Mucosa of gallbladder (tissue), 1 donor: ENCODE data around the gene NAXE. TPM values are rescaled to one million over a fixed set of nuclear protein-coding genes. Genes with fewer than 3 reads are reported as not detected.
"Not testable (repeated sequence)": the region's sequence is repeated elsewhere in the genome, so short reads cannot be mapped to it uniquely, and the experiment has no call there.

ENCODE experiments used
- DNase-seq: peaks from one replicate; pipeline ENCODE4 v3.0.0-alpha.2; 2020; ENCODE audit warnings: low spot score
- total RNA-seq: library from RNA; stranded (reverse); gene quantifications from one replicate; pipeline ENCODE4 v1.2.1, GENCODE V29; 2021
- donor health status: DM: no; HTN: no; CAD: no.

Gene NAXE
- total RNA-seq, 1 donor from 2014 or later, result 99.0 TPM

DNA sequence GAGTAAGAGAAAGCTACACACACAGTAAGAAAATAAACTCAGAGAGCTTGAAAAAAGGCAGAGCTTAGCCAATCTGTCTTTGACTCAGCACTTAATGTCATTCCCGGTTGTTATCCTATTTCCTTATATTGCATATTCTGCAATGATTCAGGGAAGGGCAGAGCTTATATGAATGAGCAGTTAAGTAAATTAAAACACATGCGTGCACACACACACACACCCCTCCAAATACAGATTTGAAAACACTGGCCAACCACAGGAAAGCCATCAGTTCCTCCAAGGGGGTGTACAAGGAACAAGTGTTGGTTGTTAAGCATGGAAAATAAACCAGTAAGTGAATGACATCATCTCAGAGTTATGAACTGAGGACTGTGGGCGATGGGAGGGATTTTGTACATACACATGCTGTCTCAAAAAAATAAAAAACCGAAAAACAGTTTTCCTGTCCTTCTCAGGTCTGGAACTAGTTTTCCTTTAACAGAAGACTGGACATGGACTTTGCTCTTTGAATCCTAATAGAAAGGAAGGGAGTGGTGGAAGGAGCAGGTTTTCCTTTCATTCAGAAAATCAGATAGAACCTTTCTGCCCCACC, 20.2 kb upstream of the NAXE start:
- DNase-seq, result no peak

DNA sequence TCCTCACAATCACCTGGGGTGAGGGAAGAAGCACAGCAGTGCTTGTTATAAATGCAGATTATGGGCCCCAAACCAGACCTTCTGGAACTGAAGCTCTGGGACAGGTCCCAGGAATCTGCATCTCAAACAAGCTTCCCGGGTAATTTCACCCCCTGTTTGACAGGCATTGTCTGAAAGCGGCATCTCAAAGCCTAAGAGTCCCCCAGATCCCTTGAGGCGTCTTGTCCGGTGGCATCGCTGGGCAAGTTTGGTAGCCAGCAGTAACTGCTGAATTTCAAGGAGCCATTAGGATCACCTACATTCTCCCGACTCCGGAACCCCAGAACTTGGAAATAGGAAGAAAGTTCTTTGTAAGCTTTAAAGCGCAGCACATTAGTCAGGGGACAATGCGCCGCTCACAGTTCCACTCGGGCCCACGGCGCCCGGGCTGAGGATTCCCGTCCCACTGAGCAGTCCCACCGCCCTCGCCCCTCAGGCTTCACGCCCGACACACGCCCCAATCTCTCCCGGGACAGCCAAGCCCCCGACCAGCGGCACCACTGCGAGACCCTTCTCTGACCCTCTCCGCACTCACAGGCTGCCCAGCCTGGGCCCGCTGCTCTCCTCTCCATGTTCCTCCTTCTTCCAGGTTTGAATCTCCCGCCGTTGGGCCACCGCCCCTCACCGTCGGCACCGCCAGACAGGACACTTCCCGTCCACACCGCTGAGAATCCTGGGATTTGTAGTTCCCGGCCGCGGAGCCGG, 19.5 kb upstream of the NAXE start, which contains the start of gene IQGAP3:
Gene IQGAP3 (minus strand): TSS at position 647 of the 744 bp plus-strand sequence. CDS start 36 bp downstream, at position 611.
- peak; percentile 89 for DNase-seq

DNA sequence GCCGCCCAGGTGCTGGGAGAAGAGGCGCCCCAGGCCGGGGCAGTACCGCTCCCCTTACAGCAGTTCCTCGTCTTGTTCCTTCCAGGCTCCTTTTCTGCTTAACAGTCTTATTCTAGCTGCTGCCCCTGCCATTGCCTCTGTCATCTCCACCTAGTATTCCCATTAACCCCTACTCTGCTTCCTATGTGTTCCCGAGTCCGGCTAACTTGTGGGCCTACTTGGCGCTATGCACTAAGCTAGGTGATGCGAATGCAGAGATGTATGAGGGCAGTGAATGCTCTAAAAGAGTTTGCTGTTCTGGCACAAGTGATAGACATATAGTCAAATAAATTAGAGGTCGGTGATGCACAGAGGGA, 18.9 kb upstream of the NAXE start:
- no peak for DNase-seq

DNA sequence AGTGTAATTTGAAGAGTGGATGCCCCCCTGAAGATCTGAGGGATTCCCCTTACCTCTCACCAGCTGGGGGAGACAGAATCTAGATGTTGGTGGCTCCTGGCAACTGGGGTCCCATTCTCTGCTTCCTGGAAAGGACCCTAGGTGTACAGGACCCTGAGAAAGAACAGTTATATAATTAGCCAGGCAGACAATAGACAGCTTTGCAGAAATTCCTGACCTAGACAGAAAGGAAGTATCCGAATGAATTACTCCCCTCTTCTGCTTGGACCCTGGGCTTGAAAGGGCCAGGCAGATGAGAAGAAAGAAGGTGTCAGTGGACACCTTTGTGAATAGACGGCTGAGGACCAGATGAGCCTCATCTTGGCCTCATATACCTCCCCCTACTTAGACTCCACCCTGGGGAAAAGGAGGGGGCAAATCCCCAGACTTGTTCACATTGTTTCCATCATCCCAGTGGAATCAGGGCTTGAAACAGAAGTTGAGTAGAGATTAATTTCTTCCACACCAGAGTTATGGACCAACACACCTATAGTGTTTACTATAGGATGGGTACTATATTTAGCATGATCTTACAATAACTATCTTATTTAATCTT, 17.4 kb upstream of the NAXE start:
- DNase-seq, result no peak

DNA sequence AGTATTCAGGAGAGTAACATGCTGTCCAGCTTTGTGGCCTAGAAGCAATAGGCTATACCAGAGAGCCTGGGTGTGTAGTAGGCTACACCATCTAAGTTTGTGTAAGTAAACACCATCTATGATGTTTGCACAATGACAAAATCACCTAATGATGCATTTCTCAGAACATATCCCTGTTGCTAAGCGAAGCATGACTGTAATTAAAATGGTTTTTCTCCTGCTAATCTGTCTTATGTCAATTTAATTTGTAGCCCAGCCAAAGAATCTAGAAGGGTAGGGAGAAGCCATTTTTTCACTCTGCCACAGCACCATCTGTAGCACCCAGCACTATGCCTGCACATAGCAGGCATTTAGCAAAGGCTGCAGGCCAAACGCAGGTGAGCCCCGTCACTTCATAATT, 14.0 kb upstream of the NAXE start:
- no peak for DNase-seq

DNA sequence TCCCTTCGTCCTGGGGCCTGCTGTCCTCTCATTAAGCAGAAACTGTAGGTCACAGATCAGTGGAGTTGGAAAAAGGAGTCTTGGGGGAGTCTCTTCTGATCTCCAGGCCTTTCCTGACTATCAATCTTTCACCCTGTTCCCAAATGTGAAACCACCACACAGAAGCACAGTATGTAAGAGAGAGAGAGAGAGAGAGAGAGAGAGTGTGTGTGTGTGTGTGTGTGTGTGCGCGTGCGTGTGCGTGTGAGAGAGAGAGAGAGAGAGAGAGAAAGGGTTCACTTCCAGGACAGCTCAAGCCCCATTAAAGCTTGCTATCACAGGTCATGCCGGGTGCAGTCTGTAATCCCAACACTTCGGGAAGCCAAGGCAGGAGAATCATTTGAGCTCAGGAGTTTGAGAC, 13.5 kb upstream of the NAXE start:
- DNase-seq, result no peak

DNA sequence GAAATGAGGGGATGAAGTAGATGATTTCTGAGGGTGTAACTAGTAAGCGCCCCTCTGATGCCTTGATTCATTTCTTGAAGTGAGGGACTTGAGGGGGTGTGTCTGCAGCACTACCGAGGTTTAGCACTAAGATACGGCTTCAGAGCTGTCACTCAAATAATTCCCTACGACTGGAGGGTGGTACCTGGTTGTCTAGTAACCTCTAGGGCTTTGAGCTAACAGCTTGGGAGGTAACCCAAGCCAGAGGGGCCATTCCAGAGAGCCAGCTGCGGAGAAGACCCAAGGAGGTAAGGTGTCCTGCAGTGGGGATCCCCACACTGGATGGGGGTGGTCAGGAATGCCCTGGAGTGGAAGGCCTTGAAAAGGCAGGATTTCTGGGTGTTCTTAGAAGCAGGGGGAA, 12.1 kb upstream of the NAXE start, which contains the start of gene TTC24:
Gene TTC24 (plus strand): TSS at position 252 of the 400 bp plus-strand sequence. CDS start 1,642 bp downstream, outside the sequence.
- DNase-seq, result no peak

DNA sequence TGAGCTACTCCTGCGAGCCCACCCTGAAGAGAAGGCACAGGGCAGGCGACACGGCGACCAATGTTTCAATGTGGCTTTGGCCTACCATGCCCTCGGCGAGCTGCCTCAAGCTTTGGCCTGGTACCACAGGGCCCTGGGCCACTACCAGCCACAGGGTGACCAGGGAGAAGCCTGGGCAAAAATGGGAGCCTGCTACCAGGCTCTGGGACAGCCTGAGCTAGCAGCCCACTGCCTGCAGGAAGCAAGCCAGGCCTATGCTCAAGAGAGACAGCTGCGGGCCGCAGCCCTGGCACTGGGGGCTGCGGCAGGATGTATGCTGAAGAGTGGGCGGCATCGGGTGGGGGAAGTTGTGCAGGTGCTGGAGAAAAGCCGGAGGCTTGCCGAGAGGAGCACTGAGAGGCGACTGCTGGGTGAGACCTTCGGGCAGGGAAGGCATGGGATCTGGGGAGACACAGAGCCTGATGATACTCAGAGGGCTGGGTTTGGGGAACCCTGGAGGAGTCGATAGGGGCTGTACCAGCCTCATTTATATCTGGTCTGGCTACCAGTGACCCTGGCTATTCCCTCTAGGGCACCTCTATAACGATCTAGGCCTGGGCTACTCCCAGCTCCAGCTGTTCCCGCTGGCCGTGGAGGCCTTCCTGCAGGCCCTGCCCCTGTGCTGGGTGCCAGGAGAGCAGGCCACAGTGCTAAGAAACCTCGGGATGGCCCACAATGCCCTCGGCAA, 9.8 kb upstream of the NAXE start:
- DNase-seq, result no peak

DNA sequence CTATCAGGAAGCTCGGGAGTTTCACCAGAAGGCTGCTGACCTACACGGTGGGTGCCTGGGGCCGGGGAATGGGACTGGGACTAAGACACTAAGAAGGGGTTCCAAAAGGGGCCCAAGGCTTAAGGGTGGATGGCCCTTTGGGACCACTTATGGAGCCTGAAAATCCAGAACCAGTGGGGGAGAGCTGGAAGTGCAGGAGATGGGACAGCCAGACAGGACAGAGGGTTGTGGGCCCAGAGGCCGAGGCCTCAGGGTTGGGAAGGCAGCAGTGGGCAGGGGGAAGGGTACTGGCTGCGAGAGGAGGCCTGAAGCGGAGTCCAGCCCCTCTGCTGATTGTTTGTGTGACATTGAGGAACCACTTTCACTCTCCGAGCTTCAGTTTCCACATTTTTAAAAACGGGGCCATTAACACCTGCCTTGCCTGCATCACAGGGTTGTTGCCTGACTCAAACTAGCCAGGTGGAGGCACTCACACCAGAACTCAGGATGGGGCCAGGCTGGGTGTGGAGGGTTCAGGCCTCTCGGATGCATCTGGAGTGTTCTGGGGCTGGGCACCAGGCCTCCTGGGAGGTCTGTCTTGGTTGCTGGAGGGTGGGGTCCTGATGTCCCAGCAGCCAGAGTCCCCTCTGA, 9.1 kb upstream of the NAXE start:
- DNase-seq, result no peak

DNA sequence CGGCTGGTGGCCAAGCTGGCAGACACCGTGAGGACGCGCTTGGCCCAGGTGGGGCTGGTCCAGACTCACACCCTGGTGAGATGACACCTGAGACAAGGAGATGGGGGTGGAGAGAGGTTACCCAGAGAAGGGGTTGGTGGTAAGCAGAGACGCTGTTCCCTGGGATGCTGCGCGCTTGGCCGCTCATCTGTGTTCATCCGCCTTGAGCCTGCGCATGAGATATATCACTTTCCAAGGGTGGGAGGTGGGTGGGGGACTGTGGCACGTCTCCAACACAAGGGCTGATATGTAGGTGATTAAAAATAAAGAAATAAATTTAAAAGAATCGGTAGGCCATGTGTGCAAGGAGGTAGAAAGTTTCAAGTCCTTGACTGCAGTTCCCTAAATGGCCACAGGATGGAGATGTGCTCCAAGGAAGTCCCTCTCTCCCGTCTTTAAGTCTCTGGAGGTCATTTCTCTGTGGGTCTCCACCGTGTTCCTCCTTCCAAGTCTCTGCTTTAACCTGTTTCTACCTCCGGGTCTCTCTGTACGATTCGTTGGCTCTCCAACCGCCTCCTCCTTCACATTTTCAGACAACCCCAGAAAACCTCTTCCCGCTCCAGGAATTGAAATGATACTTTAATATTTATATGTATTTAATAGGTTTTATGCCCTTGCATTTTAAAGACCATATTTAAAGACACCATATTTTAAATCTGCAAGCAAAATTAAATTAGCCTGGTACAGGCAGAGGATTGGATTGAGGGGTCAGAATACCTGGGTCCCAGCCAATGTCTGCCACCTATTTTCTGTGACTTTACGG, 7.6 kb upstream of the NAXE start:
- DNase-seq, result peak; percentile 79

DNA sequence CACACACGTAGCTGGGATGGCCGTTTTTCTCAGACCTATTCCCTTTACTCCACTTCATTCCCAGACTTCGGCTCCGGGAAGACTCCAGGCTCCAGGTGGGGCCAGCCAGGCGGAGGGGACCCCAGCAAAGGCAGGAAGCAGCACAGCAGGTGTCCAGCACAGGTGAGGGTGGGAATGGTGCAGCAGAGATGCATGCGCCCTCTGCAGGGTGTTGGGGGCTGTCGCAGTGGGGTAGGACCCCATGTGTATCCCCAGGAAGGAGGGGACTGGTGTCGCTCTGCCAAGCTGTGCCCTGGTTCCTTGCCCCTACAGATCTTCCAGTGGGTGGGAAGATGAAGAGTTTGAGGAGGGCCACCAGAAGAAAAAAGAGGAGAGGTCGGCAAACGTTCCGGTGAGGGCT, 6.8 kb upstream of the NAXE start:
- no peak for DNase-seq

DNA sequence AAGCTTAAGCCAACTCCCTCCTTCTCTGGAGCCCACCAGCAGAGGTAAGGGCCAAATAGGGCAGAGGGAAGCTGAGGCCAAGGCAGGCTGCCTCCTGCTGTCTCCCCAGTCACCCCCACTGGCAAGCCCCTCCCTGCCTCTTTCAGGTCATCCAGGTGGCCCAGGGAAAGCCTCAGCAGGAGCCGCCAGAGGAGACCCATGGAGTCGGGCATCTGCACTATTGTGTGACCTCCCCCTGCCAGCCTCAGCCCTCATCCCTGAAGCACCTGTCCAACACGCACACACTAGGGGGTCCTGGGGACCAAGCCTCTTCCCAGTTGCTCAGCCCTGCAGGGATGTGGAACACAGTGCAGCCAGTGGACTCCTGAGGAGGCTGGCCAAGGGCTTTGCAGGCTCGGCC, 5.3 kb upstream of the NAXE start:
- no peak for DNase-seq

DNA sequence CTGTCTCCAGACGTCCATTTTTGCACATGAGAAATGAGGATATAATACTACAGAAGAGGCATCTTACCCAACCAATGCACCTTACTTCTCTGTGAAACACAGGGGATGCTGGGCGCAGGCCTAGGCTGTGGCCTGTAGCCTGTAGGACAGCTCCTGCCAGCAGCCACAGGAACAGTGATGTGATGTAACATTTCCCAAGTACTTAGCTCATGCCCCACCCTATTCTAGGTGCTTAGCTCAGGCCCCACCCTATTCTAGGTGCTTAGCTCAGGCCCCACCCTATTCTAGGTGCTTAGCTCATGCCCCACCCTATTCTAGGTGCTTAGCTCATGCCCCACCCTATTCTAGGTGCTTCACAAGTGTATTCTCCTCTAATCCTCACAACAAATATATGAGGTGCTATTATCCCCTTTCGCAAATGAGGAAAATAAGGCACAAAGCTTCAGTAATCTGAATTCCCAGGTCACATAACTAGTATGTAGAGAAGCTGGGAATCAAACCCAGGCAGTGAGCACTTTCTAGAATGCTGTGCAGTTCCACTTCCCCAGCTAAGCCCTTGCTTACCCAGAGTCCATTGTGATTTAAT, 4.6 kb upstream of the NAXE start:
- no peak for DNase-seq

DNA sequence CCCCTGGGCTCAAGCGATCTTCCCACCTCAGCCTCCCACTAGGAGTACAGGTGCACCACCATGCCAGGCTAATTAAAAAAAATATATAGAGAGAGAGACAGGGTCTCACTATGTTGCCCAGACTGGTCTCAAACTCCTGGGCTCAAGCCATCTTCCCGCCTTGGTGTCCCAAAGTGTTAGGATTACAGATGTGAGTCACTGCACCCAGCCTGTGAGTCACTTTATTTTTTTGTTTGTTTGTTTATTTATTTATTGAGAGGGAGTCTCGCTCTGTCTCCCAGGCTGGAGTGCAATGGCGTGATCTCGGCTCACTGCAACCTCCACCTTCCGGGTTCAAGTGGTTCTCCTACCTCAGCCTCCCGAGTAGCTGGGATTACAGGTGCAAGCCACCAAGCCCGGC, 3.6 kb upstream of the NAXE start:
- not testable (repeated sequence) for DNase-seq

DNA sequence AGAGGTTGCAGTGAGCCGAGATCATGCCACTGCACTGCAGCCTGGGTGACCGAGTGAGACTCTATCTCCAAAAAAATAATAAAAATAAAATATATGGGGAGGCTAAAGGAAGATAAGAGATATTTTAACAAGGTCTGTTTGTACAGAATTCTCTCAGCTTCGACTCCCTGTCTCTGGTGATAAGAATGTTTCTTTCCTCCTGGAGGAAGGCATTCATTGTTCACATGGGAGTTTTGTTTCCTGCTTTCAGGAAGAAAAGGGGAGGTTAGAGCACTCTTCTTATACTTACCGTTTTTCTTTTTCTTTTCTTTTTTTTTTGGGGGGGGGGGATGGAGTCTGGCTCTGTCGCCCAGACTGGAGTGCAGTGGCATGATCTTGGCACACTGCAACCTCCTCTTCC, 2.0 kb upstream of the NAXE start:
- no peak for DNase-seq

DNA sequence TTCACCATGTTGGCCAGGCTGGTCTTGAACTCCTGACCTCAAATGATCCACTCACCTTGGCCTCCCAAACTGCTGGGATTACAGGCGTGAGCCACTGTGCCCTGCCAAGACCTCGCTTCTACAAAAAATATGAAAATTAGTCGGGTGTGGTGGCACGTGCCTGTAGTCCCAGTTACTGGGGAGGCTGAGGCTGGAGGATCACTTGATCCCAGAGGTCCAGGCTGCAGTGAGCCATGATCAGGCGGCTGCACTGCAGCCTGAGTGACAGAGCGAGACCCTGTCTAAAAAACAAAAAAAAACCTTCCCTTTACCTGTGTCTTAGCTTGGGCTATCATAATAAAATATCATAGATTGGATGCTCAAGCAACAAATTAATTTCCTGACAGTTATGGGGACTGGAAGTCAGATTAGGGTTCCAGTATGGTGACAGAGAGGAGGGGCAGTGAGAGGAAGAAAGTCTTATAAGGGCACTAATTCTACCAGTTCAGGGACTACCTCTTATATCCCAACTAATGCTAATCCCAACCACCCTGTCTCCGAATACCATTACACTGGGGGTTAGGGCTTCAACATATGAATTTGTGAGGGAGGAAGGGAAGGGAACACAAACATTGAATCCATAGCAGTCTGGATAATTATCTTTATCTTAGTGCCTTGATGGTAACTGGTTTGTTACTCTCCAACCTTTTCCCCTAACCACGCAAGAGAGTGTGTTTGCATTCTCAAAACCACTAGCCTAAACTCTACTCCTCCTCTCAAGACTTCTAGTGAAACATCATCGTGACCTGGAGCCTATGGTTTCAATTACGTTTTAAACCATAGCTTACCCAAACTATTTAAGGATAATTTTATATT, 1.0 kb upstream of the NAXE start:
- DNase-seq, result no peak

DNA sequence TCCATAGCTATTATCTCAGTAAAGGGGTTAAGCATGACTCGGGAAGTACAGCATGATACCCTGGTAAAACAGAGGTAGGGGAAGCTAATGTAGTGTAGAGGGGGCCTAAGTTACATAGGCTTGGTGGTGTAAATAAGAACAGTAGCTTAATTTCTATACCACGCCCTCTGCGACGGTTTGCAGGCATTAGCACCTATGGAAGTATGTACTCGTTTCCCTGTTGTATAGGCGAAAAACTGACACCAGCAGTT, 470 bp upstream of the NAXE start:
- no peak for DNase-seq

DNA sequence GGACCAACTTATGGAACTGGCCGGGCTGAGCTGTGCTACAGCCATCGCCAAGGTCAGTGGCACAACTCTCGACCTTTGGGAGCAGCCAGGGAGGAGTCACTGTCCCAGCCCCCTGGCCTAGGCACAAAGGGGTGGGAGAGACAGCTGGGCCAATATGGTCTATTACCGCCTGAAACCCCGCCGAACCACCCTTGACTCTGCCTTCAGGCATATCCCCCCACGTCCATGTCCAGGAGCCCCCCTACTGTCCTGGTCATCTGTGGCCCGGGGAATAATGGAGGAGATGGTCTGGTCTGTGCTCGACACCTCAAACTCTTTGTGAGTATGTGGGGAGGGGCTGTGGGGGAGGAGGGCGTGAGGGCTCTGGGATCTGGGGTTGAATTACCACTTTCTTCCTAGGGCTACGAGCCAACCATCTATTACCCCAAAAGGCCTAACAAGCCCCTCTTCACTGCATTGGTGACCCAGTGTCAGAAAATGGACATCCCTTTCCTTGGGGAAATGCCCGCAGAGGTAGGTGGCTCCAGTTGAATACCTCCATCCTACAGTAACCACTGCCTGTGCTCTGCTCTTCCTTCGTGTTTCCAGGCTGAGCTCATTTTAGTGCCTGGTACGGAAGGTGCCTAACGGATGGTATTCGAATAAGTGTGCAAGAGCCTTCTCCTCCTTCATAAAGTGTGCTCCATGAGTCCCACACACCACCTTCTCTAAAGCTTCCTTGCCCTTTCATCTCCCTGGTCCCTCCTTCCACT, 758 bp downstream of the NAXE start:
- DNase-seq, result no peak

DNA sequence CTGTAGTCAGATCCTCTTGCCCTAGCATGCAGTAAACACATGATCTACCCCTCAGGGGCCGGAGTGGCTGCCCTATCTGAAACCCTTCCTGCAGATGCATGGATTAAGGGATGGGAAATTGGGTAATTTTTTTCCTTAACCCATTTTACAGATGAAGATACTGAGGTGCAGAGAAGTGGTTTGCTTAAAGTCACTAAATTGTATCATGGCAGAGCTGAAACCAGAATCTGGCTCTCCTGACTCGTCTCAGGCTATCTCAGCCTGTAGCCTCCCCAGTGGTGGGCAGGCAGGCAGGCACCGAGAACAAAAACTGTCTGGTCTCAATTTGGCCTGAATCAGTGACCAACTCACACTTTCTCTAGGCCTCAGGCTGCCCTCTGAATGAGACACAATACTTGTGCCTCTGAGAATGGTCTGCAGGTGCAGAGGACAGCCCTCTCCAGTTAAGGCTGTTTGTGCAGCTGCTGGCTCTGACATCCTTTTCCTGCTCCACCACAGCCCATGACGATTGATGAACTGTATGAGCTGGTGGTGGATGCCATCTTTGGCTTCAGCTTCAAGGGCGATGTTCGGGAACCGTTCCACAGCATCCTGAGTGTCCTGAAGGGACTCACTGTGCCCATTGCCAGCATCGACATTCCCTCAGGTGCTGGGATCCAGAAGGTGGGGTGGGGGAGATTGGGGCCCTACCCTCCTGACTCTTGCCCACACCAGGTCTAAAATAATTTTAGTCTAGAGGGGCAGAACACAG, 1.5 kb downstream of the NAXE start:
- DNase-seq, result no peak
